Colonic mucosa (tissue), 4 donors: ENCODE data around the gene CFAP61. TPM values are rescaled to one million over a fixed set of nuclear protein-coding genes. Genes with fewer than 3 reads are reported as not detected.
A peak's percentile ranks its signal among the peaks of the same experiment; 100 is the strongest.
"Not testable (repeated sequence)": the region's sequence is repeated elsewhere in the genome, so short reads cannot be mapped to it uniquely, and the experiment has no call there.

Experiments
- DNase-seq: peaks from one replicate; pipeline ENCODE4 v3.0.0-alpha.2; 2020
- H3K27ac ChIP-seq: fragments of 200-600 bp; one replicate; pipeline ENCODE4 v1.8.0; 2021
- H3K27me3 ChIP-seq: fragments of 200-600 bp; one replicate; pipeline ENCODE4 v1.8.0; 2021
- H3K36me3 ChIP-seq: fragments of 200-600 bp; one replicate; pipeline ENCODE4 v1.8.0; 2021
- H3K4me1 ChIP-seq: fragments of 200-600 bp; one replicate; pipeline ENCODE4 v1.8.0; 2021; ENCODE audit warnings: mild to moderate bottlenecking
- H3K4me3 ChIP-seq: fragments of 200-600 bp; one replicate; pipeline ENCODE4 v1.8.0; 2021
- H3K9ac ChIP-seq, 2 donors: one replicate each; pipeline ENCODE4 v1.7.0; 2013; ENCODE audit warnings: control low read depth in 2 of 2, low read depth in 2 of 2, low read length in 2 of 2
- H3K9me3 ChIP-seq: fragments of 200-600 bp; one replicate; pipeline ENCODE4 v1.8.0; 2021
- CTCF ChIP-seq: fragments of 200-600 bp; IDR thresholded peaks from one replicate; pipeline ENCODE4 v1.8.0; 2022; ENCODE audit warnings: antibody characterized with exemption, mild to moderate bottlenecking
- intact Hi-C: fragments of 100-400 bp; cut with DNase I; formaldehyde crosslinking; loops from one replicate; pipeline ENCODE4 v1.14.1; 2022
- total RNA-seq, 2 donors: library from RNA; stranded (reverse); fragmentation: NEBNext Ultra II Directional in 1 of 2; extraction: Animal tissue kit (Norgen Biotek cat#: 25700) in 1 of 2; gene quantifications; one replicate each; pipeline ENCODE4 v1.2.1, GENCODE V29; 2021
- donor health status: healthy.
- donor health status: DM: no; HTN: no; CAD: no.
- donor health status: DM: no; HTN: no; CAD: no.

CFAP61 gene
- total RNA-seq, 2 donors from 2014 or later = 0.32 TPM; not detected in 1

GRCh38 chr20:20344476-20344875 is 292.1 kb downstream of the CFAP61 start:
- Histone ChIP-seq H3K4me1 (no peaks in the 10 kb centered on the region), H3K36me3 (no peaks in the 10 kb centered on the region), H3K9me3 (no peaks in the 10 kb centered on the region), H3K27me3 (no peaks in the 10 kb centered on the region), H3K27ac (no peak overlapping the region), H3K4me3 (no peak overlapping the region), H3K9ac (no peak overlapping the region)
- intact Hi-C loops = no loop called here
- no peak for DNase-seq
- no peak for TF ChIP-seq CTCF

- no peaks in the 10 kb centered on the region for H3K4me1 ChIP-seq
- no peak for DNase-seq
- no peaks in the 10 kb centered on the region for H3K9me3 ChIP-seq
- no peaks in the 10 kb centered on the region for H3K27me3 ChIP-seq
- H3K27ac ChIP-seq = no peak overlapping the region
- H3K4me3 ChIP-seq = no peak overlapping the region
- no peak for TF ChIP-seq CTCF
- no peak overlapping the region for H3K9ac ChIP-seq
- H3K36me3 ChIP-seq = no peaks in the 10 kb centered on the region
- intact Hi-C loops = no loop called here
Observed at GRCh38 chr20:20353576-20353975, 301.2 kb downstream of the CFAP61 start.

GRCh38 chr20:20355503-20355902 is 303.2 kb downstream of the CFAP61 start:
- H3K27me3 ChIP-seq, H3K27ac ChIP-seq, H3K9me3 ChIP-seq, H3K36me3 ChIP-seq, DNase-seq, H3K4me3 ChIP-seq, H3K4me1 ChIP-seq, H3K9ac ChIP-seq, intact Hi-C loops: not testable (repeated sequence)

- no peaks in the 10 kb centered on the region for H3K9me3 ChIP-seq
- no peak for DNase-seq
- H3K27me3 ChIP-seq = peaks cover 12% of the 10 kb centered on the region
- H3K36me3 ChIP-seq = no peaks in the 10 kb centered on the region
- no peaks in the 10 kb centered on the region for H3K4me1 ChIP-seq
- intact Hi-C loops = no loop called here
- no peak overlapping the region for H3K9ac ChIP-seq
- H3K4me3 ChIP-seq = no peak overlapping the region
- no peak for TF ChIP-seq CTCF
- H3K27ac ChIP-seq = no peak overlapping the region
Observed at GRCh38 chr20:20358801-20359200, 306.5 kb downstream of the CFAP61 start.

GRCh38 chr20:20359628-20360027 is 307.3 kb downstream of the CFAP61 start:
- intact Hi-C loops = loop anchor here (5.0 kb wide), 1 partner anchor 208 kb away; no protein-coding TSS in a partner anchor
- Histone ChIP-seq H3K27me3 (peaks cover 20% of the 10 kb centered on the region), H3K9ac (no peak overlapping the region), H3K36me3 (no peaks in the 10 kb centered on the region), H3K9me3 (no peaks in the 10 kb centered on the region), H3K4me1 (peaks cover 4% of the 10 kb centered on the region), H3K4me3 (no peak overlapping the region), H3K27ac (no peak overlapping the region)
- no peak for DNase-seq
- no peak for TF ChIP-seq CTCF

- intact Hi-C loops = loop anchor here (5.0 kb wide), 1 partner anchor 207 kb away; no protein-coding TSS in a partner anchor
- DNase-seq = peak; percentile 65
- Histone ChIP-seq H3K4me3 (no peak overlapping the region), H3K9ac (no peak overlapping the region), H3K36me3 (no peaks in the 10 kb centered on the region), H3K9me3 (no peaks in the 10 kb centered on the region), H3K27me3 (peaks cover 29% of the 10 kb centered on the region), H3K27ac (no peak overlapping the region), H3K4me1 (peaks cover 4% of the 10 kb centered on the region)
- peak; percentile 82 for TF ChIP-seq CTCF
Observed at GRCh38 chr20:20360464-20360863, 308.1 kb downstream of the CFAP61 start.
